ENCODE results near the gene IGFN1.

DNA sequence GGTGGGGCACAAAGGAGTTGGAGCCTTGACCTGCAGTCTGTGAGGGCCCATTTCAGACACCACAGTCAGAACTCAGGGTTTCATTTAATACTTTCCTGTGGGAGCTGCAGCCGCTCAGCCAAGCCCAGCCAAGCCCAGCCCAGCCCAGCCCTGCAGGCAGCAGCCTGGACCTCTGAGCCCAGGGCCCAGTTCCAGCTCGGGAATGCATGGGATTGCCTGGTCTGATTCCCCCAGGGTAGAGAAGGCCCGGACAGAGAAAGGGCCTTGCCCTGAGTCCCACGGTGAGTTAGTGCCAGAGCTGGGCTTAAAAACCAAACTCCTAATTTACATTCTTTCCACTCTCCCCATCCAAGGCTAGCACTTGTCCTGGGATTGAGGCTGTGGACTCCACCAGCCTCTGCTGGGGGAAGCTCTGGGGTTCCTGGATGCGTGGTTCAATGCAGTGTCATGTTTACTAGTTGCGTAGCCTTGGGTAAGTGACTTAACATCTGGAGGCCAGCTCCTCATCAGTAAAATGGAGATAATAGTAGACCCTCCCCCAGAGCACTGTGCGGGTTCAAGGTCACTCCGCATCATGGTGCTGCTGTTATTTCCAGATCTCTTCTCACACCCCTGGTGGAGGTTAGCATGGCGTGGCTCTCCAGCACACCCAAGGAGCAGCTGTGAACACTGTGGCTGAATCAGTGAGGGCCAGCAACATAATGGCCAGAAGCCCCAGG, 63.4 kb downstream of the IGFN1 start:
- TF ChIP-seq, protein P1, sequence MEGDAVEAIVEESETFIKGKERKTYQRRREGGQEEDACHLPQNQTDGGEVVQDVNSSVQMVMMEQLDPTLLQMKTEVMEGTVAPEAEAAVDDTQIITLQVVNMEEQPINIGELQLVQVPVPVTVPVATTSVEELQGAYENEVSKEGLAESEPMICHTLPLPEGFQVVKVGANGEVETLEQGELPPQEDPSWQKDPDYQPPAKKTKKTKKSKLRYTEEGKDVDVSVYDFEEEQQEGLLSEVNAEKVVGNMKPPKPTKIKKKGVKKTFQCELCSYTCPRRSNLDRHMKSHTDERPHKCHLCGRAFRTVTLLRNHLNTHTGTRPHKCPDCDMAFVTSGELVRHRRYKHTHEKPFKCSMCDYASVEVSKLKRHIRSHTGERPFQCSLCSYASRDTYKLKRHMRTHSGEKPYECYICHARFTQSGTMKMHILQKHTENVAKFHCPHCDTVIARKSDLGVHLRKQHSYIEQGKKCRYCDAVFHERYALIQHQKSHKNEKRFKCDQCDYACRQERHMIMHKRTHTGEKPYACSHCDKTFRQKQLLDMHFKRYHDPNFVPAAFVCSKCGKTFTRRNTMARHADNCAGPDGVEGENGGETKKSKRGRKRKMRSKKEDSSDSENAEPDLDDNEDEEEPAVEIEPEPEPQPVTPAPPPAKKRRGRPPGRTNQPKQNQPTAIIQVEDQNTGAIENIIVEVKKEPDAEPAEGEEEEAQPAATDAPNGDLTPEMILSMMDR (IDR thresholded peaks at IDR 0.05; ENCODE audit: borderline replicate concordance, extremely low read depth, low read length, poor library complexity, severe bottlenecking): no peak
- TF ChIP-seq EZH2 (IDR thresholded peaks at IDR 0.05; ENCODE audit: borderline replicate concordance, low read depth, low read length, severe bottlenecking): no peak
